Heart right ventricle (tissue), 16 donors: ENCODE measurements around the gene LRRC55. TPM values are rescaled to one million over a fixed set of nuclear protein-coding genes. Genes with fewer than 3 reads are reported as not detected.

ENCODE experiments used
- ATAC-seq, 8 donors: fragments of 200-7000 bp; cut with Tn5 transposase; one replicate each; pipeline ENCODE4 v1.9.1; 2020; ENCODE audit warnings: mild to moderate bottlenecking in 8 of 8, moderate library complexity in 8 of 8, moderate number of reproducible peaks in 1 of 8
- DNase-seq, 2 donors: peaks; one replicate each; pipeline ENCODE4 v3.0.0-alpha.2; 2020
- H3K27ac ChIP-seq, 10 donors: fragments of 200-600 bp; sonication (generic) in 2 of 10; one replicate each; pipeline versions ENCODE4 v1.5.0 to v1.8.0; 2020 to 2022; ENCODE audit warnings: mild to moderate bottlenecking in 3 of 10
- H3K27me3 ChIP-seq, 7 donors: fragments of 200-600 bp; one replicate each; pipeline ENCODE4 v1.8.0; 2021 to 2022; ENCODE audit warnings: mild to moderate bottlenecking in 2 of 7
- H3K36me3 ChIP-seq, 9 donors: fragments of 200-600 bp; sonication (generic) in 1 of 9; one replicate each; pipeline versions ENCODE4 v1.5.0 to v1.8.0; 2020 to 2022; ENCODE audit warnings: mild to moderate bottlenecking in 2 of 9
- H3K4me1 ChIP-seq, 9 donors: fragments of 200-600 bp; sonication (generic) in 1 of 9; one replicate each; pipeline versions ENCODE4 v1.5.0 to v1.8.0; 2020 to 2022; ENCODE audit warnings: mild to moderate bottlenecking in 4 of 9
- H3K4me3 ChIP-seq, 10 donors: fragments of 200-600 bp; sonication (generic) in 2 of 10; one replicate each; pipeline versions ENCODE4 v1.5.0 to v1.8.0; 2020 to 2022; ENCODE audit warnings: mild to moderate bottlenecking in 7 of 10, moderate library complexity in 2 of 10
- H3K9me3 ChIP-seq, 11 donors: fragments of 200-600 bp in 10 of 11; sonication (generic) in 2 of 11; one replicate each; pipeline versions ENCODE4 v1.5.0 to v1.8.0; 2013 to 2022; ENCODE audit warnings: mild to moderate bottlenecking in 2 of 11, control low read depth in 1 of 11, moderate library complexity in 1 of 11
- WGBS, 2 donors: extraction: QIAGEN DNeasy Blood & Tissue Kit; methylation state at CpG; one replicate each; pipeline ENCODE4 v1.1.7; 2013; ENCODE audit warnings: inconsistent platforms in 1 of 2; 5-methylcytosine and 5-hydroxymethylcytosine counted together
- intact Hi-C, 10 donors: fragments of 100-400 bp; cut with DNase I; formaldehyde crosslinking; loops; one replicate each; pipeline versions ENCODE4 v1.11.1 to v1.14.2; 2022
- polyA plus RNA-seq, 2 donors: library from polyadenylated mRNA; stranded (reverse); fragments of 200-250 nt; gene quantifications; one replicate each; pipeline ENCODE4 v1.2.3, GENCODE V29; 2013
- total RNA-seq, 10 donors: library from RNA; stranded (reverse); fragmentation: NEBNext Ultra II Directional in 3 of 10; extraction: Animal tissue kit (Norgen Biotek cat#: 25700) in 3 of 10; gene quantifications; one replicate each; pipeline versions ENCODE4 v1.2.1 to v1.2.4, GENCODE V29; 2021 to 2023
- TF ChIP-seq, protein P1 (sequence below), 9 donors: fragments of 200-600 bp; sonication (generic) in 2 of 9; IDR thresholded peaks; one replicate each; pipeline versions ENCODE4 v1.5.0 to v1.8.0; 2021 to 2022; ENCODE audit warnings: antibody characterized with exemption in 9 of 9, mild to moderate bottlenecking in 5 of 9, moderate library complexity in 1 of 9
- donor health status: Arrhythmogenic right ventricular cardiomyopathy.
- donor health status: ischemic (EF 13 %, LVEDD 7.1; RV severe dilation, severe dysfunction).
- donor health status: healthy with polysubstance abuse.
- donor health status: DM: no; HTN: yes; CAD: no.
- donor health status: DM: no; HTN: no; CAD: no.
- donor health status: ischemic (EF 25% LVEDD 6.9; RV normal size, moderate dysfunction).
- donor health status: ischemic (EF 25% LVEDD 5.7; RV mildly dilated, moderate dysfunction).
- donor health status: healthy.
- donor health status: DM: yes; HTN: yes; CAD: no.
- donor health status: Ischemic cardiomyopathy.
- donor health status: ischemic (EF 35%, LVEDD 5.7; RV mildly dilated, moderate dysfunction).
- donor health status: nonischemic (EF 11% LVEDD 7.7; RV severe dilation, severe dysfunction).
- donor health status: DM: yes; HTN: yes; CAD: no.
- donor health status: PGD.
- donor health status: ischemic (EF 29% LVEDD 5.4; RV normal size, mild dysfunction).
- donor health status: nonischemic (EF 23%, LVEDD 6.1; RV moderate dilation, normal function).

The LRRC55 gene
- total and polyA plus RNA-seq, 12 donors = 0.04 to 0.53 (median 0.20) TPM; not detected in 1

DNA sequence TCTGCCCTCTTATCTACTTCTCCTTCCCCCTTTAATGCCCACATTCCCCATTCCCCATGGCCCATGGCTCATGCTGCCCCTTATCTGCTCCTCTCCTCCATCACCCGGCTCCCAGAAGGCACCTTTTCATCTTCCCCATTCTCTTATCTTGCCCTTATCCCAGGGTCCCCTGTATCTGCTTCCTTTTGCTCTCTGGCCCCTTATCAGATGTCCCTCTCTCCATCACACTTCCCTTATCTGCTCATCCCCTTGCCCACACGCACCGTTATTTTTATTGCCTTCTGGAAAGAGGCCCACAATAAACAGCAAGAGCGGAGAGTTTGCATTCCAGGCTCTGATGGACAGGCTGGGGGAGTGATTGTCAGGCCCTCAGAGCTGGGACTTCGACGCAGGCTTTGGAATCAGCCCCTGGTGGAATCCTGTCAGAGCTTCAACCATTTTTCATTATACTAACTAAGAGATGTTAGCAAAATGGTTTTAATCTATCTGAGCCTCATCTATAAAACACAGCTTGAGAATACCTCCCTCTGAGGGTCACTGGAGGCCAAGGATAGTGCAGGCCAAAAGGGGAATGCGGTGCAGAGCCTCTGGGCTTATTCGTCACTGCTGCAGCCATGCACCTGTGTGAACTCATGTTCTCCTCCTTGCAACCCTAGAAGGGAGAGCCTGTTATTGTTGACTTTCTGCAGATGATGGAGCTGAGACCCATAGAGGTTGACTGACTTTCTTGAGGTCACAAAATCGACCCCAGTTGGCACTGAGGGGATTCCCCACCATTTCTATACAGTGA lies 37.0 kb upstream of the LRRC55 start:
- TF ChIP-seq, protein P1, sequence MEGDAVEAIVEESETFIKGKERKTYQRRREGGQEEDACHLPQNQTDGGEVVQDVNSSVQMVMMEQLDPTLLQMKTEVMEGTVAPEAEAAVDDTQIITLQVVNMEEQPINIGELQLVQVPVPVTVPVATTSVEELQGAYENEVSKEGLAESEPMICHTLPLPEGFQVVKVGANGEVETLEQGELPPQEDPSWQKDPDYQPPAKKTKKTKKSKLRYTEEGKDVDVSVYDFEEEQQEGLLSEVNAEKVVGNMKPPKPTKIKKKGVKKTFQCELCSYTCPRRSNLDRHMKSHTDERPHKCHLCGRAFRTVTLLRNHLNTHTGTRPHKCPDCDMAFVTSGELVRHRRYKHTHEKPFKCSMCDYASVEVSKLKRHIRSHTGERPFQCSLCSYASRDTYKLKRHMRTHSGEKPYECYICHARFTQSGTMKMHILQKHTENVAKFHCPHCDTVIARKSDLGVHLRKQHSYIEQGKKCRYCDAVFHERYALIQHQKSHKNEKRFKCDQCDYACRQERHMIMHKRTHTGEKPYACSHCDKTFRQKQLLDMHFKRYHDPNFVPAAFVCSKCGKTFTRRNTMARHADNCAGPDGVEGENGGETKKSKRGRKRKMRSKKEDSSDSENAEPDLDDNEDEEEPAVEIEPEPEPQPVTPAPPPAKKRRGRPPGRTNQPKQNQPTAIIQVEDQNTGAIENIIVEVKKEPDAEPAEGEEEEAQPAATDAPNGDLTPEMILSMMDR (IDR thresholded peaks at IDR 0.05) = no peak
- peaks cover 0 to 10% (median 0%) of the 10 kb centered on the region in 9 donors for H3K4me1 ChIP-seq
- no peaks in the 10 kb centered on the region for H3K9me3 ChIP-seq
- H3K27ac ChIP-seq = no peak overlapping the region
- no peaks in the 10 kb centered on the region for H3K36me3 ChIP-seq
- H3K27me3 ChIP-seq = peaks cover 0 to 3% (median 0%) of the 10 kb centered on the region in 7 donors
- 44 to 53% methylated on average over 9 of the region's 9 CpGs for WGBS, 2 donors
- intact Hi-C loops = loop anchor here in 1 of 10 donors (10.0 kb wide), 1 partner anchor 50 kb away; no protein-coding TSS in a partner anchor
- H3K4me3 ChIP-seq = no peak overlapping the region
- DNase-seq (no peak), ATAC-seq (no peak)

DNA sequence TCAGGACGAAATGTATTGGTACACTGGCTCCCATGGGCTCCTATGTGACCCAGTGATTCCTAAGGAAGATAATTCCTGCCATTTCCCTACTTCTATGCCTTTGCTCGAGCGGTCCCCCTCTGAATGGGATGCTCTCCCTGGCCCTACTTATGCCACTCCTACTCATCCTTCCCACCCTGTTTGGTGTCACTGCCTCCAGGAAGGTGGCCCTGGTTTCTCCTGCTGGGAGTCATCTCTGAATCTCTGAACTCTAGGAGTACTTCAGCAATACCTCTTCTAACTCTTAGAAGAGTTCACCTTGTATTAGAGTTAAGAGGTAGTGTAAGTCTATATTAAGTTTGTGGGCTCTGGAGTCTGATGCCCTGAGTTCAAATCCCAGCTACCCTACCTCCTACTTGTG lies 35.5 kb upstream of the LRRC55 start:
- TF ChIP-seq, protein P1 (IDR thresholded peaks at IDR 0.05) = no peak
- Histone ChIP-seq H3K4me3 (no peak overlapping the region), H3K36me3 (no peaks in the 10 kb centered on the region), H3K9me3 (no peaks in the 10 kb centered on the region), H3K4me1 (peaks cover 0 to 10% (median 5%) of the 10 kb centered on the region in 9 donors), H3K27ac (no peak overlapping the region), H3K27me3 (peaks cover 0 to 3% (median 0%) of the 10 kb centered on the region in 7 donors)
- DNase-seq (no peak), ATAC-seq (no peak)
- 92 to 95% methylated on average over 3 of the region's 3 CpGs for WGBS, 2 donors
- intact Hi-C loops = loop anchor here in 2 of 10 donors (2.0 to 10.0 kb wide), 2 partner anchors 20 to 48 kb away; no protein-coding TSS in a partner anchor

DNA sequence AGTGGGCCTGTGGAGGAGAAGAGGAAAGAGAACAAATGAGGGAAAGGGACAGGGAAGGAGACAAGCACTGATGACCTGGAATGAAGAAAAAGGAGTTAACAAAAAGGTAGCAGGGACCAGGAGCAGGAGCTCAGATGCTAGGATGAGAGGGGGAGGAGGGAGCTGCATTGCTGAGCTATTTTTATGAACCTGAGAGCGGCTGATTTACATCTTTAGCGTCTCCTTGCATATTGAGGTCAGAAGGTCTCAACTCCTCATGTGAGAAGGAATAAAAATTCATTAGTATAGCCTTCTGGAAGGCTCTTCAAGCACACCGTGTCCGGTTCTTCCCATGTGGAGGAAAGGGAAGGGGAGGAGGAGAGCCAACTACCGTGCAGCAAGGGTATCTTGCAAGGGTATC lies 33.1 kb upstream of the LRRC55 start:
- no peaks in the 10 kb centered on the region for H3K36me3 ChIP-seq
- no peak for DNase-seq
- no peak overlapping the region for H3K27ac ChIP-seq
- WGBS, 2 donors = 37 to 44% methylated on average over 5 of the region's 5 CpGs
- intact Hi-C loops = loop anchor here in 1 of 10 donors (10.0 kb wide), 1 partner anchor 46 kb away; no protein-coding TSS in a partner anchor
- peaks cover 0 to 16% (median 5%) of the 10 kb centered on the region in 9 donors for H3K4me1 ChIP-seq
- H3K4me3 ChIP-seq = no peak overlapping the region
- H3K27me3 ChIP-seq = peaks cover 0 to 3% (median 0%) of the 10 kb centered on the region in 7 donors
- no peaks in the 10 kb centered on the region for H3K9me3 ChIP-seq
- no peak for ATAC-seq
- TF ChIP-seq, protein P1 (IDR thresholded peaks at IDR 0.05) = no peak

DNA sequence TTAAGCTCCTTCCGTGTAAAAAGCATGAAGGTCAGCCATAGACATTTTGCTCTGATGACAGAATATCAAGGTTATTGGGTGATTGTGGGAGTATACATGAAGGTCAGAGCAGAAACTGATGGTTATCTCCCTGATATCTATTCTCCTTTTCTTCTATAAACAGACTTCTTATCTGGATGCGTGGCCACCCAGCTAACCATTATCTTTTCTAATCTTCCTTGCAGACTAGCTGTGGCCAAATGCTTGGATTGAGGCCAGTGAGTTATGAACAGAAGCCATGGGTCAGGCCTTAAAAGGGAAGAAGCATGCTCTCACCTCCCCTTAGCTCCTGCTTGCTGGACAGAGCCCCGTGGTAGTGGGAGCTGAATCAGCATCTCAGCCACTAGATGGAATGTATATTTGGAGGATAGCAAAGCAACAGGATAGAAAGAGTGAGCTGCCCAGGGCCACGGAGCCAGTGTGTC lies 31.3 kb upstream of the LRRC55 start:
- 16 to 22% methylated on average over 4 of the region's 4 CpGs for WGBS, 2 donors
- TF ChIP-seq, protein P1 (IDR thresholded peaks at IDR 0.05) = no peak
- Histone ChIP-seq H3K4me1 (peaks cover 0 to 16% (median 5%) of the 10 kb centered on the region in 9 donors), H3K27ac (no peak overlapping the region), H3K9me3 (no peaks in the 10 kb centered on the region), H3K36me3 (no peaks in the 10 kb centered on the region), H3K27me3 (peaks cover 0 to 3% (median 0%) of the 10 kb centered on the region in 7 donors), H3K4me3 (no peak overlapping the region)
- intact Hi-C loops = no loop called here
- DNase-seq (no peak), ATAC-seq (peak in 2 of 8 donors; percentile 27 to 39)
